ENCODE results near the gene EVA1C. TPM values are rescaled to one million over a fixed set of nuclear protein-coding genes. Genes with fewer than 3 reads are reported as not detected.
A peak's percentile ranks its signal among the peaks of the same experiment; 100 is the strongest.

EVA1C gene
- total and polyA plus RNA-seq, 9 of the 15 experiments (the other 6 are each of a cell fraction or from before 2014, with no cell fraction given) = 0.22 TPM; not detected in 8

GRCh38 chr21:32549440-32549839 lies 136.9 kb downstream of the EVA1C start (continued):
- TF ChIP-seq RCOR1 (IDR thresholded peaks at IDR 0.05; ENCODE audit: borderline replicate concordance in 1 of 2, low read depth in 2 of 2, low read length in 2 of 2) (0 out of 4 replicates have a peak, but pooled peaks of 1 of the 2 experiments have one; percentile 31), GABPA (tag; conservative IDR thresholded peaks at IDR 0.05; ENCODE audit: low read depth) (0 out of 2 replicates have a peak, but pooled peaks have one; percentile 20), RNF219 (CRISPR knock-in tag; IDR thresholded peaks at IDR 0.05) (no peak), ARID1B (IDR thresholded peaks at IDR 0.05) (peak; percentile 37), ASH1L (IDR thresholded peaks at IDR 0.05; ENCODE audit: borderline replicate concordance, low read depth, partially characterized antibody) (no peak), C11orf30 (IDR thresholded peaks at IDR 0.05; ENCODE audit: low read depth) (no peak), SMARCB1 (IDR thresholded peaks at IDR 0.05; ENCODE audit: insufficient read length, low read depth) (no peak), CHD4 (IDR thresholded peaks at IDR 0.05; ENCODE audit: insufficient read depth, insufficient replicate concordance, low read depth, low read length, poor library complexity, severe bottlenecking) (no peak), SPI1 (IDR thresholded peaks at IDR 0.05; ENCODE audit: borderline replicate concordance, low read depth, low read length) (peak; percentile 89)
